Loucy (cell line): Measurements from ENCODE around the gene FOXP3.

Experiments
- EZH2phosphoT487 ChIP-seq: fragments of 200-600 bp; IDR thresholded peaks from 2 replicates; pipeline ENCODE4 v1.6.1; 2018; ENCODE audit warnings: antibody characterized with exemption, mild to moderate bottlenecking, moderate library complexity, borderline replicate concordance
- TF ChIP-seq, protein P1 (sequence below): fragments of 200-600 bp; sonication (generic); conservative IDR thresholded peaks from 2 replicates; pipeline ENCODE4 v1.5.1; 2014; ENCODE audit warnings: mild to moderate bottlenecking, antibody characterized with exemption, low read length

DNA sequence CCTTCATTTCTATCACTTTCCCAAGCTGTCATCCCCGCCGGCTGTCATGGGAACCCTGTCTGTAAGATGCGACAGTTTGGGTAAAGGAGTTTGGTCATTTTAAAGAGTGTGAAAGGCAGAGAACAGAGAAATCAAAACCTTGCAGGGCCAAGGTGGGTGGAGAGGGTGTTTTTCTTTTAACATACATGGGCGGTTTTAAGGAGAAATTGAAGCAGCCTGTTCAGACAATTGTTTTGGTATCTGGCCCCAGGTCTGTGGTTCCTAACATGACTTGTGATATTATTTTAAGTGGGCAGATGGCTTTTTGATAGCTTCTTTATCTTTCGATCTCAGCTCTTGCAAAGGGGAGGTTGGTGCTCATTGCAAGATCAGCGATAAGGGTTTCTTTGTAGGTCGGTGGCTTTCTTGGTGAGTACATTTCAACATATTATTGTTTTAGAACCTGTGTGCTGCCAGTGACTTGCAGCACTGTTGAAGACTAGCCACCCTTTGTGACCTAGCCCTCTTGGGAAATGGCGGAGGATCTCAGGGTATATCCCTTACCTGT, 8.7 kb upstream of the FOXP3 start:
- TF ChIP-seq, protein P1, sequence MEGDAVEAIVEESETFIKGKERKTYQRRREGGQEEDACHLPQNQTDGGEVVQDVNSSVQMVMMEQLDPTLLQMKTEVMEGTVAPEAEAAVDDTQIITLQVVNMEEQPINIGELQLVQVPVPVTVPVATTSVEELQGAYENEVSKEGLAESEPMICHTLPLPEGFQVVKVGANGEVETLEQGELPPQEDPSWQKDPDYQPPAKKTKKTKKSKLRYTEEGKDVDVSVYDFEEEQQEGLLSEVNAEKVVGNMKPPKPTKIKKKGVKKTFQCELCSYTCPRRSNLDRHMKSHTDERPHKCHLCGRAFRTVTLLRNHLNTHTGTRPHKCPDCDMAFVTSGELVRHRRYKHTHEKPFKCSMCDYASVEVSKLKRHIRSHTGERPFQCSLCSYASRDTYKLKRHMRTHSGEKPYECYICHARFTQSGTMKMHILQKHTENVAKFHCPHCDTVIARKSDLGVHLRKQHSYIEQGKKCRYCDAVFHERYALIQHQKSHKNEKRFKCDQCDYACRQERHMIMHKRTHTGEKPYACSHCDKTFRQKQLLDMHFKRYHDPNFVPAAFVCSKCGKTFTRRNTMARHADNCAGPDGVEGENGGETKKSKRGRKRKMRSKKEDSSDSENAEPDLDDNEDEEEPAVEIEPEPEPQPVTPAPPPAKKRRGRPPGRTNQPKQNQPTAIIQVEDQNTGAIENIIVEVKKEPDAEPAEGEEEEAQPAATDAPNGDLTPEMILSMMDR, result no peak
- peak; percentile 18; the same call in 1 of the 2 replicates for TF ChIP-seq EZH2phosphoT487
